Muscle layer of colon (tissue), 2 donors: ENCODE data around the gene CLK1.

Source experiments
- H3K27ac ChIP-seq: one replicate; pipeline ENCODE4 v1.7.0; 2013; ENCODE audit warnings: low read depth, mild to moderate bottlenecking, low read length, moderate library complexity
- H3K27me3 ChIP-seq, 2 donors: one replicate each; pipeline ENCODE4 v1.7.0; 2013; ENCODE audit warnings: low read length in 2 of 2, mild to moderate bottlenecking in 2 of 2; ENCODE audit not compliant: insufficient read depth in 2 of 2, control insufficient read depth in 1 of 2
- H3K36me3 ChIP-seq: one replicate; pipeline ENCODE4 v1.7.0; 2013; ENCODE audit warnings: mild to moderate bottlenecking, low read length; ENCODE audit not compliant: insufficient read depth
- H3K4me1 ChIP-seq: one replicate; pipeline ENCODE4 v1.7.0; 2013; ENCODE audit warnings: mild to moderate bottlenecking, low read length; ENCODE audit not compliant: insufficient read depth
- H3K4me3 ChIP-seq, 2 donors: one replicate each; pipeline ENCODE4 v1.7.0; 2013; ENCODE audit warnings: low read length in 2 of 2, low read depth in 1 of 2, mild to moderate bottlenecking in 1 of 2, moderate library complexity in 1 of 2
- H3K9ac ChIP-seq: one replicate; pipeline ENCODE4 v1.7.0; 2013; ENCODE audit warnings: low read length
- H3K9me3 ChIP-seq: one replicate; pipeline ENCODE4 v1.7.0; 2013; ENCODE audit warnings: mild to moderate bottlenecking, low read length
- donor health status: abdominal sarcoma.
- donor health status: Adenocarcinoma of cecum.

Gene CLK1

GRCh38 chr2:200847939-200848338 is 16.5 kb downstream of the CLK1 start:
- Histone ChIP-seq H3K27ac (no peak overlapping the region), H3K9ac (no peak overlapping the region), H3K27me3 (no peaks in the 10 kb centered on the region), H3K4me3 (no peak overlapping the region), H3K4me1 (no peaks in the 10 kb centered on the region), H3K9me3 (no peaks in the 10 kb centered on the region), H3K36me3 (peaks cover 27% of the 10 kb centered on the region)

GRCh38 chr2:200847269-200847668 is 17.2 kb downstream of the CLK1 start:
- Histone ChIP-seq H3K27me3 (no peaks in the 10 kb centered on the region), H3K27ac (no peak overlapping the region), H3K4me1 (no peaks in the 10 kb centered on the region), H3K9ac (no peak overlapping the region), H3K4me3 (no peak overlapping the region), H3K9me3 (no peaks in the 10 kb centered on the region), H3K36me3 (peaks cover 21% of the 10 kb centered on the region)

GRCh38 chr2:200845669-200846325 is 18.7 kb downstream of the CLK1 start:
- Histone ChIP-seq H3K36me3 (peaks cover 6% of the 10 kb centered on the region), H3K4me1 (no peaks in the 10 kb centered on the region), H3K9ac (no peak overlapping the region), H3K27ac (no peak overlapping the region), H3K9me3 (no peaks in the 10 kb centered on the region), H3K27me3 (no peaks in the 10 kb centered on the region), H3K4me3 (no peak overlapping the region)

GRCh38 chr2:200845194-200845593 is 19.3 kb downstream of the CLK1 start:
- Histone ChIP-seq H3K4me1 (no peaks in the 10 kb centered on the region), H3K36me3 (peaks cover under 1% of the 10 kb centered on the region), H3K27me3 (no peaks in the 10 kb centered on the region), H3K9ac (no peak overlapping the region), H3K27ac (no peak overlapping the region), H3K9me3 (no peaks in the 10 kb centered on the region), H3K4me3 (no peak overlapping the region)

DNA sequence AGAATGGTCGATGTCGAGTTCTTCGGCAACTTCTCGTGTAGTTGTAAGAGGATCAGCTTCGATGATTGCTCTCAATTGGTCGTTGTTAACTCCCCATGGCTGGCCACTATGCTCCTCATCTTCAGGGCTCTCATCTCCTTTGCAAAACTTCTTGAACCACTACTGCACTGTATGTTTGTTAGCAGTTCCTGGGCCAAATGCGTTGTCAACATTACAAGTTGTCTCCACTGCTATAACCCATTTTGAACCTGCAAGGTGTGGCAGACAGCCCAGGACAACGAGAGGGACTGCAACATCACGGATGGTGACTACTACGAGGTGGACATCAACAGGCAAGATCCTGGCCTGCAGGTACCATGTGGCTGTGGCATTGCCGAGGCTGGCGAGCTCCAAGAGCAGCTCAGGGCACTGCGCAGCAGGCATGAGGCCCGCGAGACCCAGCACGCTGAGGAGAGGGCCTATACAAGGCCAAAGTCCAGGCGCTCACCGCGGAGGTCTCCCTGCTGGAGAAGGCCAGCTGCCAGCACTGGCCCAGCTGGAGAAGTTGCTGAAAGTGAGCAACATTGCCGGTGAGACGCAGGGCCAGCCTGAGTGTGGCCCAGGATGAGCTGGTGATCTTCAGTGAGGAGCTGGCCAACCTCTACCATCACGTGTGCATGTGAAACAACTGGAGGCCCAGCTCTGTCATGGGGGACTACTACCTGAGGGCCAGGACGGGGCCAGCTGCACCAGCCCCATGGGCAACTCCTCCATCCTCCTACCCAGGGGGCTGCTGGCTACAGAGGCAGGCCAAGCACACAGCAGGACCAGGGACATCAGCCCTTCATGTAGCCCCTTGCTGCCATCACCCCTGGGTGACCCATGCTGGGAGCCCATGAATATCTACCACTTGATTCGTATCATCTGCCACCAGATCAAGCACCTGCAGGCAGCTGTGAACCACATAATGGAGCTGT is 20.2 kb downstream of the CLK1 start:
- H3K9ac ChIP-seq = no peak overlapping the region
- H3K27ac ChIP-seq = no peak overlapping the region
- H3K4me3 ChIP-seq = no peak overlapping the region
- no peaks in the 10 kb centered on the region for H3K4me1 ChIP-seq
- H3K36me3 ChIP-seq = no peaks in the 10 kb centered on the region
- H3K27me3 ChIP-seq = no peaks in the 10 kb centered on the region
- H3K9me3 ChIP-seq = no peaks in the 10 kb centered on the region

DNA sequence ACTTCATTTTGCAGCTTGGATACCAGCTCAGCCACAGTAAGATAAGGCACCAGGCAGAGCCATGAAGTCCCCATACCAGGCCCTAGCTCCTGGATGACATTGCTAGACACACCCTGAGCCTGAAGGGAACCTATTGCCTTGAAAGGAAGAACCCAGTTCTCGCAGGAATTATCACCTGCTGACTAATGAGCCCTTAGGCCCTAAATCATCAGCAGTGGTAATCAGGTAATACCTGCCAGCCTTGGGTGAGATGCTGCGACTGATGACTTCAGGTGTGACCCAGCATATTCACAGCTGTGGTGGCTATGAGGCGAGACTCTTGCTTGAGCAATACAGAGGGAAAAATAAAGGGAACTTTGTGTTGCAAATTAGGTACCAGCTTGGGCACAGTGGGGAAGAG is 24.9 kb downstream of the CLK1 start:
- Histone ChIP-seq H3K9ac (no peak overlapping the region), H3K4me3 (no peak overlapping the region), H3K9me3 (no peaks in the 10 kb centered on the region)

GRCh38 chr2:200834701-200835100 is 29.8 kb downstream of the CLK1 start:
- Histone ChIP-seq H3K36me3 (no peaks in the 10 kb centered on the region), H3K4me1 (no peaks in the 10 kb centered on the region), H3K9me3 (no peaks in the 10 kb centered on the region), H3K4me3 (no peak overlapping the region), H3K27me3 (no peaks in the 10 kb centered on the region), H3K9ac (no peak overlapping the region), H3K27ac (no peak overlapping the region)

More for the DNA sequence above, 24.9 kb downstream of the CLK1 start:
- Histone ChIP-seq H3K27ac (no peak overlapping the region), H3K36me3 (no peaks in the 10 kb centered on the region), H3K27me3 (no peaks in the 10 kb centered on the region), H3K4me1 (no peaks in the 10 kb centered on the region)

GRCh38 chr2:200829258-200829655 is 35.2 kb downstream of the CLK1 start:
- Histone ChIP-seq H3K4me1 (no peaks in the 10 kb centered on the region), H3K9me3 (no peaks in the 10 kb centered on the region), H3K27ac (no peak overlapping the region), H3K9ac (no peak overlapping the region), H3K36me3 (no peaks in the 10 kb centered on the region), H3K4me3 (no peak overlapping the region), H3K27me3 (no peaks in the 10 kb centered on the region)

- no peak overlapping the region for H3K27ac ChIP-seq
These were observed 35.7 kb downstream of the CLK1 start for GRCh38 chr2:200828572-200829257.

DNA sequence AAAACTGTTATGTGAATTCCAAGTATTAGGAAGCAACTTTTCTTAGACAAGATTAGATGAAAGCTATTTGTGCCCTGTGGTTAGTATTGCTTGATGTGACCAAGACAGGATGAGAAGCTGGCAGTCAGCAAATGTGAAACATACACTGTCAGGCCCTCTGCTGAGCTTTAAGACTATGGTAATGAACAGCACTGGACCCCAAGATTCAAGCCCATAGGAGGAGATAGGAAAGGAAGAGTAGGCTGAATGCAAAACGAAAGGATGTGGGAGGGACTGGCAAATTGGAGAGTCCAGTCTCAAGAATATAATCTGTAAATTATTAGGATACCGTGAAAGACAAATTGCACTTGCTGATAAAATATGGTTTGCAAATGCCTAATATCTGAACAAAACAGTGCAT is 36.4 kb downstream of the CLK1 start:
- no peaks in the 10 kb centered on the region for H3K9me3 ChIP-seq
- no peak overlapping the region for H3K9ac ChIP-seq
- no peak overlapping the region for H3K27ac ChIP-seq
- H3K4me3 ChIP-seq = no peak overlapping the region
- no peaks in the 10 kb centered on the region for H3K27me3 ChIP-seq
- no peaks in the 10 kb centered on the region for H3K4me1 ChIP-seq
- H3K36me3 ChIP-seq = no peaks in the 10 kb centered on the region

More at GRCh38 chr2:200828572-200829257, 35.7 kb downstream of the CLK1 start:
- Histone ChIP-seq H3K9ac (no peak overlapping the region), H3K9me3 (no peaks in the 10 kb centered on the region), H3K4me3 (no peak overlapping the region), H3K27me3 (no peaks in the 10 kb centered on the region), H3K4me1 (no peaks in the 10 kb centered on the region), H3K36me3 (no peaks in the 10 kb centered on the region)

GRCh38 chr2:200821686-200822245 is 42.7 kb downstream of the CLK1 start:
- no peak overlapping the region for H3K27ac ChIP-seq
- H3K4me1 ChIP-seq = no peaks in the 10 kb centered on the region
- peaks cover 49% of the 10 kb centered on the region for H3K36me3 ChIP-seq
- H3K27me3 ChIP-seq = no peaks in the 10 kb centered on the region
- H3K9me3 ChIP-seq = no peaks in the 10 kb centered on the region
- no peak overlapping the region for H3K9ac ChIP-seq
- no peak overlapping the region for H3K4me3 ChIP-seq
